HG02938 (cell line): ENCODE data around the gene TEX44.
A peak's percentile ranks its signal among the peaks of the same experiment; 100 is the strongest.
"Not testable (repeated sequence)": the region's sequence is repeated elsewhere in the genome, so short reads cannot be mapped to it uniquely, and the experiment has no call there.

Experiments used
- ATAC-seq: cut with Tn5 transposase; IDR thresholded peaks from one replicate; pipeline ENCODE4 v1.9.1; 2021; ENCODE audit warnings: mild to moderate bottlenecking, moderate library complexity; ENCODE audit not compliant: unreplicated experiment

The TEX44 gene

DNA sequence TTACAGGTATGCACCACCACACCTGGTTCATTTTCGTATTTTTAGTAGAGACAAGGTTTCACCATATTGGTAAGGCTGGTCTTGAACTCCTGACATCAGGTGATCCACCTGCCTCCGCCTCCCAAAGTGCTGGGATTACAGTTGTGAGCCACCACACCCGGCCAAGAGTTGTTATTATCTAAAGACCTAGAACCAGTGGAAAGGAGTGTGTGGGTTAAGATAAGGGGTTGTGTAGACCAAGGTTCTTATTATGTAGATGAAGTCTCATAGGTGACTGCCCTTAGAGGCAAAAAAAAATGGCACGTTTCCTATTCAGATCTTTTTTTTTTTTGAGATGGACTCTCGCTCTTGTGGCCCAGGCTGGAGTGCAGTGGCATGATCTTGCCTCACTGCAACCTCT is 21.7 kb upstream of the TEX44 start:
- not testable (repeated sequence) for ATAC-seq

DNA sequence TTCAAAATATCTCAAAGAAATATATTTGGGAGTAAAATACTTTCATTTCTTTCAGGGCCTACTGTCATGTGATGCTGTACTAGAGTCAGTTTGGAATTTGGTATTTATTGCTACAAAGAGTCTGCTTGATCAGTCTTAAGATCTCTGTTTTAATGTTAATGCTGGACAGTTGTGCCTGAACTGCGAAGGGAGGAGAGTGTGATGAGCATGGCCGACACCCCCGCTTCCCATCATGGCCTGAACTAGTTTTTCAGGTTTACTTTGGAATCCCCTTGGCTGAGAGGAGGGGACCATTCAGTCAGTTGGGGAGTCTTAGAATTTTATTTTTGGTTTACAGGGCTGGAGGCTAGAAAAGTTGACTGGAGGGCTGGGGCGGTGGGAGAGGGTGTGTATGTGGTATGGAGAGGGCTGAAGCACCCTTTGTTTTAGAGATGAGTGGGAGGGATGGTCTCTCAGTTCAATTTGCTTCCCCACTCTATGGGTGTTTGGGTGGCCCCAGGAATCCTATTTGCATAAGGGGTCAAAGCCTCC is 20.9 kb upstream of the TEX44 start:
- ATAC-seq = no peak

DNA sequence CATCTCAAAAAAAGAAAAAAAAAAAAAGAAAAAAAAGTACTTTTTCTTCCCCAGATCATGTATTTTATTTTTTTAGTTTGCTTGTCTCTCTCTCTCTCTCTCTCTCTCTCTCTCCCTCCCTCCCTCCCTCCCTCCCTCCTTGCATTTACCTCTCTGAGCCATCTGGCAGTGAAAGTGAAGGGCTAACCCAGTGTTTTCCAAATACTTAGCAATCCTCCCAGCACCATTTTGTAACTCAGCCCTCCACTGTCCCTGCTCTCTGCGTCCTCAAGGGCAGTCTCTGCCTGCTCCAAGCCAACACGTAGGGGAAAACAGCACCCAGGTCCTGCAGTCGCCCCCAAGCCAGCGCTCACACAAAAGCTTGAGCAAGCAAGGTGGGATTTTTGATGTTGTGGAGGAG is 19.6 kb upstream of the TEX44 start:
- ATAC-seq = no peak

DNA sequence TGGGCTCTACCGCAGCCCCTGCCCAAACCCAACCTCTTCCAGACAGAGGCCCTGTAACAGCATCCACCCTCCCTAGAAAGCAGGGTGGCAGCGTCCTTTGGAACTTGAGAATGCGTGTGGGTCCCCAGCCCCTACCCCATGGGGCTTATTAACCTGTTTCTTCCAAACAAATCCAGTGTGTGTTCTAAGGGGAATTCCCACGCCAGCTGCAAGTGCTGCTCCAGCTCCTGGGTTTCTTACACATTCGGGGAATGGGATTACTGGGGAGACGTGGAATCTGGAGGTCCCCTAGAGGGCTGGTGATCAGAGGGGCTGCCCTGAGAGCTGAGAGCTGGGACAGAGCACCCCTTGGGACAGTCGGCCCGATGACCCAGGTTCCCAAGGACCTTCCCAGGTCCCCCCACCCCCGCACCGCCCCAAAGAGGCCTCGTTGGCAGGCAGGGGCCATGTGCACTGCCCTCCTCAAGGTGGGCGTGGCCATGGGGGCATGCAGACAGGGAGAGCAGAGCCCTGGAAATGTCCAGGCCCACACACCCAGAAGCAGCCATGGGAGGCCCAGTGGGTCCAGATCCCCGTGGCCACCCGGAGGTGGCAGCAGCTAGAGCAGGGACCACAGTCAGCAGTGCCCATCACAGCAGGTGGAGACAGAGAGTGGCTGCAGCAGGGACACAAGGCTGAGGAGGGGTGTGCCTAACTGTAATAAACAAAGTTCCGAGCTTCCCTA is 18.8 kb upstream of the TEX44 start:
- ATAC-seq = no peak

DNA sequence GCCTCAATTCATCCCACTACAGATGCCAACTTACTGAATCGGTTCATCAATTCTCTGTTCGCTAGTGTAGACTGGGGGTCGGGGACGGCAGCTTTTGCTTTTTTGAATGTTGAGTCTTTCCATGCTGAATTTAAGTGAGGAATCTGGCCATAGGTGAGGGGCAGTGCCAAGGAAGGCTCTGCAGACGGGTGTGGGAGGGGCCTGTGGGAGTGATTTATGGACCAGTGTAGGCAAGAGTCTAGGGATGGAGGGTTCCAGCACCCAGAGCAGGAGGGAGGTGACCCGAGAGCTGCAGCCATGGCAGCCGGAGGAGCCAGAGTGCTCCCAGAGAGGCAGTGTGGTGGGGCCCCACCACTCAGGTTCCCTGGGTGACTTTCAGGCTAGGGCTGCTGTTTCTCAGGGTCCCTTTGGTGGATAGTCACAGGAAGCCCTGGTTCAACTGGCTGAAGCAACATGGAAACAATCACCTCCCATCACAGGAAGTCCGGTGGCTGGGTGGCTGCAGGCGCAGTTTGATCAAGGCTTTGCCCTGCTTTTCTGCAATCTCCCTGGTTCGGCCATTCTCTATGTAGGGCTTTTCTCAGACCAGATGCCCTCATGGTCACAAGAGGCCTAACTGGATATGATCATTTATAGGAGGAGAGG is 16.9 kb upstream of the TEX44 start:
- no peak for ATAC-seq

DNA sequence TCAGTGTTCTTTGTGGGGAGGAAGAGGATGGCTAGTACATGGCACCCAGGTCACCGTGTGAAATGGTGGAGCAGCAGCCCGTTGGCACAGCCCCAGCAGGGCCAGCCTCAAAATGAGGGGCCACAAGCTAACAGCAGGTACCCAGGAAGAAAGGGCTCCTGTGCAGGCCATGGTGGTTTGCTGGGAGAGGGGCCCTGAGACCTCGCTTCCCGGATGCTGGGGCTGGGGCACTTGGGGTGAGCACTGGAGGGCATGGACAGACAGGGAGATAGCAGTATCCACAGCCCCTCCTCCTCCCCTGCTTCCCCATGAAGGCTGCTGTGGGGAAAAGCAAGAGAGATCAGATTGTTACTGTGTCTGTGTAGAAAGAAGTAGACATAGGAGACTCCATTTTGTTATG is 16.2 kb upstream of the TEX44 start:
- ATAC-seq = no peak

DNA sequence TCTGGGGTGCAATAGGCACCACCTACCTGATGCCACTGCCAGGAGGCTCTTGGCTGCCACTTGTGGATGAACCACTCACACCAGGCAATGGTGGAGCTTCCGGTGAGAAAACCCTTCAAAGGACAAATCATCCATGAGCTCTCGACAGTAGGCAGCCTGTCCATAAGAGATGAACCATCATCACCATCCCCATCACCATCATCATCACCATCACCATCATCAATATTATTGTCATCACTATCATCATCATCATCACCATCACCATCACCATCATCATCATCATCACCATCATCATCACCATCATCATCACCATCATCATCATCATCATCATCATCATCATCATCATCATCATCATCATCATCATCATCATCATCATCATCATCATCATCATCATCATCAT is 14.0 kb upstream of the TEX44 start:
- ATAC-seq = not testable (repeated sequence)

DNA sequence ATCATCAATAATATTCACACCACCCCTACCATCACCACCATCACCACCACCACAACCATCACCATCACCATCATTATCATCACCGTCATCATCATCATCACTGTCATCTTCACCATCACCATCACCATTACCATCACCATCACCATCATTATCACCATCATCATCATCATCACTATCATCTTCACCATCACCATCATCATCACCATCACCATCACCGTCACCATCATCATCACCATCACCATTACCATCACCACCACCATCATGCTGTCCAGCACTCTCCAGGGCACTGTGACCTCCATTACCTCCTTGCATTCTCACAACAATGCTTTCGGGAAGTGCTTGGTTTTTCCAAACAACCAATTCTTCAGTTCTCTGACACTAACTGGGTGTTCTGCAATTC is 13.1 kb upstream of the TEX44 start:
- ATAC-seq = no peak

DNA sequence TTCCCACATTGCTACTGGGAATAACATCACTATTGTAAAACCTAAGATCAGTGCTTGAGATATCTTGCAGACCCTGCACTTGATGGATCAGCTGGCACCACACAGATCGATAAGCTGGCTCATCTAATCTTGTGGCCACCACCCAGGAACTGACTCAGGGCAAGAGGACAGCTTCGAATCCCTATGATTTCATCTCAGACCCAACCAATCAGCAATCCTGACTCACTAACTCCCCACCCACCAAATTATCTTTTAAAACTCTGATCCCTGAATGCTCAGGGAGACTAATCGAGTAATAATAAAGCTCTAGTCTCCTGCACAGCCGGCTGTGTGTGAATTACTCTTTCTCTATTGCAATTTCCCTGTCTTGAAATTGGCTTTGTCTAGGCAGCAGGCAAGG is 11.3 kb upstream of the TEX44 start:
- ATAC-seq = no peak

DNA sequence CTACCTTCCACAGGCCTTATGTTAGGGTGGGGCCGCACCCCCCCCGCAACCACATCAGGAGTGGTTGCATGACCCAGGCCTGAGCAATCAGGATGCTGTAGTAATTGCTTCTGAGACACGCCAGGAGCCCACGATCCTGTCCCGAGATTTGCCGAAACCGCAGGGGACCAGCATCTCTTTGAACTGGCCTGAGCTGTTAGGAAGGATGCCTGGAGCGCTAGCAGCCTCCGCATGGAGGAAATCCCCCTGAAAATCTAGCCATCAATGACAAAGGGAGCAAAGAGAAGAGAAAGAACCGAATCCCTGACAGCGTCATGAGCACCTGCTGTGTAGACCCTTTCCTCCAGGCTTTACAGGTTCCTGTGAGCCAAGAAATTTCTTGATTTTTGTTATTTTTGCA is 8.7 kb upstream of the TEX44 start:
- no peak for ATAC-seq

DNA sequence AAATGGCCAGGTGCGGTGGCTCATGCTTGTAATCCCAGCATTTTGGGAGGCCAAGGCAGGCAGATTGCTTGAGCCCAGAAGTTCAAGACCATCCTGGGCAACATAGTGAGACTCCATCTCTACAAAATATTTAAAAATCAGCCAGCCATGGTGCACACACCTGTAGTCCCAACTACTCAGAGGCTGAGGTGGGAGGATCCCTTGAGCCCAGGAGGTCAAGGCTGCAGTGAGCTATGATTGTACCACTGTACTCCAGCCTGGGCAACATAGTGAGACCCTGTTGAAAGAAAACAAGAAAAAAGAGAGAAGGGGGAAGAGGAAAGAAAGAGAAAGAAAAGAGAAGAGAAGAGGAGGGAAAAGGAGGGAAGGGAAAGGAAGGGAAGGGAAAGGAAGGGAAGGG is 4.9 kb upstream of the TEX44 start:
- not testable (repeated sequence) for ATAC-seq

DNA sequence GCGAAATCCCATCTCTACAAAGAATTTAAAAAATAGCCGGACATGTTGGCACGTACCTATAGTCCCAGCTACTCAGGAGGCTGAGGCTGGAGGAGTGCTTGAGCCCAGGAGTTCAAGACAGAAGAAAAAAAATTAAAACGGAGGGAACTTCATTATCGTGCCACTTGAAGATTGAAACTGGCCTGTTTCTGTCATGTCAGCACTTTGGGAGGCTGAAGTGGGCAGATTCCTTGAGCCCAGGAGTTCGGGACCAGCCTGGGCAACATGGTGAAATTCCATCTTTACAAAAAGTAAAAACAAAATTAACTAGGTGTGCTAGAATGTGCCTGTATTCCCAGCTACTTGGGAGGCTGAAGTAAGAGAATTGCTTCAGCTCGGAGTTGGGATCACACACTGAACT is 3.0 kb upstream of the TEX44 start:
- no peak for ATAC-seq

DNA sequence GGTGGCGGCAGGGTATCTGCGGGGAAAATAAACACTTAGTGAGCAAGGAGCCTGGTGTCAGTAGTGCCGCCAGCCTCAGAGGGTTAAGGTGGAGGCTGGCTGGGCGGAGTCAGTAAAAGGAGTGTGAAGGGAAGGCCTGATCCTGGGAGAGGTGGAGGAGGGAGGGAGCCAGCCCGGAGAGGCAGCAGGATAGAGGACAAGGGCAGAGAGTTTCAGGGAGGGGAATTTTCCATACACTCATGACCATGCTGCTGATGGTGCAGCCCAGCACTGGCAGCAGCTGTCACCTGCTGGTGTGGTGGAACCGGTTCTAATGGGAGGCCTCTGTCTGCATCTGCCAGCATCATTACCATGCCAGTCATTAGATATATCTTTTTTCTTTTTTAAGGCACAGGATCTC is 2.0 kb upstream of the TEX44 start:
- no peak for ATAC-seq

DNA sequence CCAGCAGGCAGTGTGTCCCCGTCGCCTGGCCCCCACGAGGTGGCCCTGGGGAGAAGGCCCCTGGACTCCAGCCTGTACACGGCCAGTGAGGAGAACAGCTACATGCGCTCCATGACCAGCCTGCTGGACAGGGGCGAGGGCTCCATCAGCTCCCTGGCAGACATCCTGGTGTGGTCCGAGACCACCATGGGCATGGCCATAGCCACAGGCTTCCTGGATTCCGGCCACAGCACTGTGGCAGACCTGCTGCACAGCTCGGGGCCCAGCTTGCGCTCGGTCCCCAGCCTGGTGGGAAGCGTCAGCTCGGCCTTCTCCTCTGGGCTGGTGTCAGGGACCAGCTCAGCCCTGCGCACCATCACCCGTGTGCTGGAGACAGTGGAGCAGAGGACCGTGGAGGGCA is 1.0 kb downstream of the TEX44 start:
- no peak for ATAC-seq

DNA sequence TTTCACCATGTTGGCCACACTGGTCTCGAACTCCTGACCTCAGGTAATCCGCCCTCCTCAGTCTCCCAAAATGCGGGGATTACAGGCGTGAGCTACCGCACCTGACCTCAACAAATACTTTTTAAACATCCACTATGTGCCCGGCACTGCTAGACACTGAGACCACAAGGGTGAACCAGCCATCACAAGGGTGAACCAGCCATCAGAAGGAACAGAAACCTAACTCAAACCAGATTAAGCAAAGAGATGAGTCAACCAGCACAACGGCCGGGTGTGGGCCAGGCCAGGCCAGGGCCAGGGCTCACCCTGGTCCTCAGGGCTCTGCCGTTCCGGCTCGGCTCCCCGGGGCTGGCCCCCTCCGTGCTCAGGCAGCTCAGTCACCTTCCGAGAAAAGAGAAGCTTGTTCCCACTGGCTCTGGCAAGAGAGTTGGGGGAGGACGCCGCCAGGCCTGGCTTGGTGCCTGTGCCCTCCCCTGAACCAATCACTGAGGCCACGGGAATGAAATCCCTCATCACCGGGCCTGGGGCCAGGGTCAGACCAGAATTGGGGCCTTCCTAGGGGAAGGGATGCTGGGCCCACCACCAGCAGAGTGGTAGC is 4.4 kb downstream of the TEX44 start:
- peak; percentile 48 for ATAC-seq

DNA sequence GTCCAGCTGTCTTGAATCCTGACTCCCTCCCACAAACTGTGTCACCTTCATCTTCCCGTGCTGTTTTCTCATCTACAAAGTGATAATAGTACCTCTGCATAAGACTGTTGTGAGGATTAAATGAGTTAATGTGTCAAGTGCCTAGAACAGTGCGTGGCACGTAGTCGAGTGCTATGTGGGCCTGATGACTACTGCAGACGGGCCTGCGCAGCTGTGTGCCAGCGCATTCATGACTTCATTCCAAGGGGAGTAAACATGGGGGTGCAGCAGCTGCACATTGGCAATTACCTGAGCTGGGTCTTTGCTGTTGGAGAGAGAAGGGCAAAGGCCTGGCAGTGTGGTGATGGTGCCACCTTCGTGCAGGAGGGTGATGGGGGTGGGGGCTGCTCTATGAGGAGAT is 5.0 kb downstream of the TEX44 start:
- no peak for ATAC-seq

DNA sequence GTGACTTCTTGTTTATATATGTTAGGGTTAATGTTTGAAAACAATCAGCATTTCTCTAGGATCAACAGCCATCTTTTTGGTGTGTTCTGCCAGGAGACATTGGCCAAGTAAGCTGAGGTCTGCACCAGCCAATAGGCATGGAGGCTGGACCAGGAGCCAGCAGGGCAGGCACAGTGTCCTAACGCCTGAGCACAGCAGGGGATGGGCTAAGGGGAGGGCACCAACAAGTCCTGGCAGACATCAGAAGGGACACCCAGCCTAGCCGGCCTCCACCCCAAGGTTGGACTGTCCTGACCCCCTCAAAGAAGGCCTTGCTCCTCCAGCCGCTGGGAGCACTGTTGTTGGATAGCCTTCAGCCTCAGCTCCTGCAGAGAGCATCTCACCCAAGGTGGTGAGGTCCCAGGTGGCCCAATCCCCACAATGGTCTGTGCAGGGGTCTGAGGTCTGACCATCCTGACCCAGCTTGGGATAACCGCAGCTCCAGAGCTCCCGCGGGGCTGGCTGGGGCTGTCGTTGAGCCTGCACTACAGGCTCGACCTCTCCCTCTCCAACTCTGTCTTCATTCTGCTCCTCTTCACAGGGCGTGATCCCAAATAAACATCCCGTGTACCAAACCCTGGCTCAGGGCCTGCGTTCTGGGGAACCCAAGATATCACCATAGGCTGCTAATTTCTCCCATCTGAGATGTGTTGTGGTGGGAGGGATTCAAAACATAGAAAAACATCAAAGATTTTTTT is 8.1 kb downstream of the TEX44 start:
- ATAC-seq = no peak

DNA sequence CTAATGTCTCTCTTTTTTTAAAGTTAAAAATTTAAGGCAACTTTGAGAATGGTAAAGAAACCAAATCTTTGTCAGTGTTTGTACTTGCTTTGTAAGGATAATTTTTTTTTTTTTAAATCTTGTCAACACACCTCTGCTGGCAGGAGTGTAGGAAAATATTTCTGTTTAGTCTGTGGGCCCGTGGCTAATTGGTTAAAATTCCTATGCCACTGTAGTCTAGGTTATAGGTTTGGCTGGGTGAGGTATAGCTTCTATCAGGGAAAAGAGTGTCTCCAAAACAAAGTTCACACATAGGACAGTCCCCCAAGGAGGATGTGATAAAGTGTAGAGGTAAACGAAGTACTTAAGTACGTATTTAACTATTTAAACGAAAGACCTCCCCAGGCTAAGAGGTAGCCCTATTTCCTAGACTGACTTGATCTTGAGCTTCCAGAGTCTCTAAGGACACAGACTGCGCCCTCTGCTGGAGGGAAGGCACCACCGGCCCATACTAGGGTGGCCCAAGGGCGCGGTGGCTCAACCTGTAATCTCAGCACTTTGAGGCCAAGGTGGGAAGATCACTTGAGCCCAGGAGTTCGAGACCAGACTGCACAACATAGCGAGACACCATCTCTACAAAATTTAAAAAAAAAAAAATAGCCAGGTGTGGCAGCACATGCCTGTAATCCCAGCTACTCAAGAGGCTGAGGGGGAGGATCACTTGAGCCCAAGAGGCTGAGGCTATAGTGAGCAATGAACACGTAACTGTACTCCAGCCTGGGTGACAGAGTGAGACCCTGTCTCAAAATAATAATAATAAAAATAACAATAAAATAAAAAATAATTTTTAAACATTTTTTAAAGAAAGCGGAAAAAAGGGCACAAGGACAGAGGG is 8.9 kb downstream of the TEX44 start:
- no peak for ATAC-seq

DNA sequence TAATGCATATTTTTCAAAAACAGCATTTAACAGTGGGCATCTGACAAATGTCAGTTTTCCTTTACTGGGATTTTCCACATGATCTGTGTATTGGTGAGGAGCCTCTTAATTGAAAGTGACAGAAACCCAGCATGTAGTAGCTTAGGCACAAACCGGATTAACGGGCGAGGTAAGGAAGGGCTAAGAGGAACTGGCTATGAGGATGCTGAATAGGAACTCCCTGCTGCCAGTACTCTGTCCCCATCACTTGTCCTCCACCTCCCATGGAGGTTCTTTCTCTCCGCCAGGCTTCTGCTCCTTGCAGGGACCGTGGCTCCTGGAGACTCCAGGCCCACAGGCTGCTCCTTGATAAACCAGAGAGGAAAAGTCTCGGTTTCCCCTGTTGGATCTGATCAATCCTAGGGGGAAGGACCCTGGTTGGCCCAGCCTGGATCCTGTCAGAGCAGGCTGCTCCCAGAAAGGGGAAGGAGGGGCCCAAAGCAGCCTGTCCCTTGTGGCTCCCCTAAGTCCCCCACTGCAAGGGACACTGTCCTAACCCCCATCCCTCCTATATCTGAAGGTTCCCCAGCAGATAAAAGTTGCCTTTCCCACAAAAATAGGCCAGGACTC is 10.3 kb downstream of the TEX44 start:
- ATAC-seq = no peak

DNA sequence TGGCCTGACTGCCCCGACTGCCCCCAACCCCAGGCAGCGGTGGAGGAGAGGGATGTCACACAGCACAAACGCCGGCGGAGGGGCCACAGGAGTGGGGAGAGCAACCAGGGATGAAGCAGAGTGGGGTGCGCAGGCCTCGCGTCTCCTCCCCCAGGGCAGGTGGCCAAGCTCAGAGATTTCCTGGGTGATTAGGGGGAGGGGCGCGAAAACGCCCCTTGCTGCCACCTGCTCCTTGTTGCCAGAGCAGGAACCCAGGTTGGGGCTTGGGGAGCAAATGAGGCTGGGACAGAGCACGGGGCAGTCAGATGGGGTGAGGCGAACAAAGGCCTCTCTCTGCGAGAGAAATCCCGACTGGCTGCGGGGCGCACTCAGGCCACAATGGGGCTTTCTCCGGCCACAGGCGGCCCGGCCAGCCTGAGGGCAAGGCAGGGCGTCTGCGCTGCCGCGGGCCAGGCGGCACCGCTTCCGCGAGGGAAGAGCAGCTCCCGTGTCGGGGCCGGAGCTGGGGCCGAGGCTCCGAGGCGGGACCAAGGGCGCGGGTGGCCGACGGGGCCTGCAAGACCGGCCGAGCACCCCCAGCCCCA is 11.5 kb downstream of the TEX44 start:
- ATAC-seq = peak; percentile 25
